Activated B cell treated with CpG ODN at 0.5 μM for 24 hours (primary cell): ENCODE data around the gene SBNO2. TPM values are rescaled to one million over a fixed set of nuclear protein-coding genes. Genes with fewer than 3 reads are reported as not detected.

Source experiments
- ATAC-seq: fragments of 200-7000 bp; cut with Tn5 transposase; one replicate; pipeline ENCODE4 v1.10.0; 2021; ENCODE audit warnings: low read depth, mild to moderate bottlenecking, moderate library complexity
- CTCF ChIA-PET: fragments of 350-600 bp; sonication (Branson Sonifier 250); formaldehyde crosslinking; loops from one replicate; lab custom pipeline; 2021; ENCODE audit warnings: antibody characterized with exemption; lab: Charles Lee
- POLR2A ChIA-PET: fragments of 350-600 bp; sonication (Branson Sonifier 250); formaldehyde crosslinking; loops from one replicate; lab custom pipeline; 2021; ENCODE audit warnings: antibody characterized with exemption; lab: Charles Lee
- DNase-seq: peaks from one replicate; pipeline ENCODE4 v3.0.0; 2022
- H3K27ac Mint-ChIP-seq: one replicate; pipeline ENCODE4 v1.8.0; 2020; ENCODE audit warnings: mixed read lengths
- H3K27me3 Mint-ChIP-seq: one replicate; pipeline ENCODE4 v1.8.0; 2021; ENCODE audit warnings: mixed read lengths
- H3K36me3 Mint-ChIP-seq: one replicate; pipeline ENCODE4 v1.8.0; 2021; ENCODE audit warnings: low read depth, mixed read lengths
- H3K4me1 Mint-ChIP-seq: one replicate; pipeline ENCODE4 v1.8.0; 2021; ENCODE audit warnings: mixed read lengths
- H3K4me3 Mint-ChIP-seq: one replicate; pipeline ENCODE4 v1.8.0; 2020; ENCODE audit warnings: mild to moderate bottlenecking, mixed read lengths
- H3K9me3 Mint-ChIP-seq: one replicate; pipeline ENCODE4 v1.8.0; 2020; ENCODE audit warnings: mixed read lengths
- CTCF ChIP-seq: fragments of 200-600 bp; IDR thresholded peaks from one replicate; pipeline ENCODE4 v1.8.0; 2022; ENCODE audit warnings: antibody characterized with exemption, mild to moderate bottlenecking
- intact Hi-C: fragments of 100-400 bp; cut with micrococcal nuclease; formaldehyde crosslinking; loops from one replicate; pipeline ENCODE4 v1.15.1; 2024
- total RNA-seq: library from RNA; stranded (reverse); gene quantifications from 2 replicates; pipeline ENCODE4 v1.2.3, GENCODE V29; 2022

SBNO2 gene
- total RNA-seq, 1 donor from 2014 or later, result 127 TPM

- no peak for ATAC-seq
Measured at GRCh38 chr19:1113986-1114483, 60.0 kb downstream of the SBNO2 start.

GRCh38 chr19:1113030-1113985, 60.8 kb downstream of the SBNO2 start:
- peak overlapping the region; percentile 41 for H3K27ac Mint-ChIP-seq
- peaks cover 28% of the 10 kb centered on the region for H3K36me3 Mint-ChIP-seq
- H3K4me3 Mint-ChIP-seq, result no peak overlapping the region

More at GRCh38 chr19:1113986-1114483, 60.0 kb downstream of the SBNO2 start:
- Mint-ChIP-seq H3K27ac (no peak overlapping the region), H3K4me3 (no peak overlapping the region), H3K36me3 (peaks cover 34% of the 10 kb centered on the region), H3K27me3 (no peaks in the 10 kb centered on the region), H3K9me3 (no peaks in the 10 kb centered on the region), H3K4me1 (peaks cover 5% of the 10 kb centered on the region)
- no peak for TF ChIP-seq CTCF
- DNase-seq, result no peak
- ChIA-PET POLR2A (interaction anchor here (0.5 to 1.6 kb wide), 13 partner anchors 10 to 155 kb away, joined by 3 to 13 read pairs (median 5); partner anchors contain the start of genes CIRBP and GPX4), CTCF (interaction anchor here (0.6 to 2.3 kb wide), 16 partner anchors 10 to 130 kb away, joined by 3 to 24 read pairs (median 5); partner anchors contain the start of genes ATP5F1D, SBNO2 and WDR18)
- intact Hi-C loops, result loop anchor here (1.0 to 5.0 kb wide), 3 partner anchors 19 to 126 kb away; no protein-coding TSS in a partner anchor

GRCh38 chr19:1112268-1113029, 61.6 kb downstream of the SBNO2 start:
- H3K27ac Mint-ChIP-seq, result no peak overlapping the region
- intact Hi-C loops, result loop anchor here (1.0 to 5.0 kb wide), 3 partner anchors 20 to 128 kb away; no protein-coding TSS in a partner anchor
- H3K4me1 Mint-ChIP-seq, result peaks cover 7% of the 10 kb centered on the region
- H3K4me3 Mint-ChIP-seq, result no peak overlapping the region
- no peak for TF ChIP-seq CTCF
- H3K27me3 Mint-ChIP-seq, result no peaks in the 10 kb centered on the region
- ChIA-PET POLR2A (interaction anchor here (0.6 to 1.7 kb wide), 11 partner anchors 8 to 157 kb away, joined by 3 to 7 read pairs (median 5); partner anchors contain the start of genes CIRBP and GPX4), CTCF (interaction anchor here (1.0 to 2.3 kb wide), 9 partner anchors 11 to 128 kb away, joined by 3 to 24 read pairs (median 5); partner anchors contain the start of gene ATP5F1D)
- DNase-seq (no peak), ATAC-seq (no peak)
- H3K9me3 Mint-ChIP-seq, result no peaks in the 10 kb centered on the region
- H3K36me3 Mint-ChIP-seq, result peaks cover 25% of the 10 kb centered on the region

More at GRCh38 chr19:1113030-1113985, 60.8 kb downstream of the SBNO2 start:
- ChIA-PET POLR2A (interaction anchor here (0.5 to 1.7 kb wide), 18 partner anchors 9 to 156 kb away, joined by 3 to 13 read pairs (median 5); partner anchors contain the start of genes CIRBP and GPX4), CTCF (interaction anchor here (0.6 to 2.3 kb wide), 17 partner anchors 10 to 129 kb away, joined by 3 to 24 read pairs (median 5); partner anchors contain the start of genes ATP5F1D, SBNO2 and WDR18)
- no peaks in the 10 kb centered on the region for H3K27me3 Mint-ChIP-seq
- DNase-seq, result peak; percentile 84
- no peaks in the 10 kb centered on the region for H3K9me3 Mint-ChIP-seq
- ATAC-seq, result peak; percentile 95
- TF ChIP-seq CTCF, result no peak
- intact Hi-C loops, result loop anchor here (1.0 to 5.0 kb wide), 3 partner anchors 19 to 127 kb away; no protein-coding TSS in a partner anchor
- peaks cover 5% of the 10 kb centered on the region for H3K4me1 Mint-ChIP-seq

DNA sequence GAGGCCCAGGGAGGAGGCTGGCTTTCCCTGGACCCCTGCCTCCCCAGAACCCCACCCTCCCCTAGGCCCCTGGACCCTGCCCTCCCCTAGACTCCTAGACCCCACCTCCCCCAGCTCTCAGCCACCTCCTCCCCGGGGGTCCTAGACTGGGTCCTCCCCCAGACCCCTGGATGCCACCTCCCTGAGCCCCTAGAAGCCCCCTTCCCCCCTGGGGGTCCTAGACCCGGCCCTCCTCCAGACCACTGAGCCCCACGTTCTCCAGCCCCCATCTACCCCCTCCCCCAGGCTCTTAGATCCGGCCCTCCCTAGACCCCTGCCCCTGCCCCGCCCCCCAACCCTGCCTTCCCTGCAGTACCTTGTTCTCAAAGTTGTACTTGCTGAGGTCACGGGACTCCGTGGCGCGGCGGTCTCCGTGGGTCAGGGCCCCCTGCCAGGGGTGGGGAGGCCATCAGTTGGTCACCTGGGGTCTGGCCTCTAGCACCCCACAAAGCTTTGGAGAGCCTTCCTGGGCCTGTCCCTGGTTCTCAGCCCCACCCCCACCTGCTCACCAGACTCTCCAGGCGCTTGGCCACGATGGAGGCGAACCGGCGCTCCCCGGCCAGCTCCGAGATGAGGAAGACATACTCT, 62.3 kb downstream of the SBNO2 start:
- Mint-ChIP-seq H3K4me3 (no peak overlapping the region), H3K4me1 (peaks cover 14% of the 10 kb centered on the region), H3K27ac (no peak overlapping the region), H3K9me3 (no peaks in the 10 kb centered on the region), H3K36me3 (peaks cover 27% of the 10 kb centered on the region), H3K27me3 (no peaks in the 10 kb centered on the region)
- no peak for DNase-seq
- intact Hi-C loops, result loop anchor here (2.0 to 5.0 kb wide), 2 partner anchors 21 to 81 kb away; no protein-coding TSS in a partner anchor
- CTCF ChIA-PET, result interaction anchor here (2.3 kb wide), 1 partner anchor 129 kb away, joined by 10 read pairs; the partner anchor contains the start of gene ATP5F1D
- no peak for TF ChIP-seq CTCF
- POLR2A ChIA-PET, result interaction anchor here (0.6 to 1.7 kb wide), 6 partner anchors 15 to 316 kb away, joined by 3 to 5 read pairs (median 3); no protein-coding TSS in a partner anchor
- ATAC-seq, result no peak
